ENCODE data around the gene RIPK3. TPM values are rescaled to one million over a fixed set of nuclear protein-coding genes. Genes with fewer than 3 reads are reported as not detected.
A peak's percentile ranks its signal among the peaks of the same experiment; 100 is the strongest.
"Not testable (repeated sequence)": the region's sequence is repeated elsewhere in the genome, so short reads cannot be mapped to it uniquely, and the experiment has no call there.

RIPK3 gene
- total RNA-seq, 1 donor from 2014 or later, result 5.6 TPM

- no peak for DNase-seq
These were observed 4.2 kb upstream of the RIPK3 start for GRCh38 chr14:24343795-24344660.

DNA sequence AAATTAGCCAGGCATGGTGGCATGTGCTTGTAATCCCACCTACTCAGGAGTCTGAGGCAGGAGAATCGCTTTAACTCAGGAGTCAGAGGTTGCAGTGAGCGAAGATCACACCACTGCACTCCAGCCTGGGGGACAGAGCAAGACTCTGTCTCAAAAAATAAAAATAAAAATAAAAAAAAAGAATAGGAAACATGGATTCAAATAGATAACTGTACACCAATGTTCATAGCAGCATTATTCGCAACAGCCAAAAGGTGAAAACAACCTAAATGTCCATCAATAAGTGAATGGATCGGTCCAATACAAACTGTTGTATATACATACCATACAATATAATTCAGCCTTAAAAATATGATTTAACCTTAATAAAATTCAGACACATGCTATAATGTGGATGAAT is 3.1 kb upstream of the RIPK3 start:
- DNase-seq, result no peak

DNA sequence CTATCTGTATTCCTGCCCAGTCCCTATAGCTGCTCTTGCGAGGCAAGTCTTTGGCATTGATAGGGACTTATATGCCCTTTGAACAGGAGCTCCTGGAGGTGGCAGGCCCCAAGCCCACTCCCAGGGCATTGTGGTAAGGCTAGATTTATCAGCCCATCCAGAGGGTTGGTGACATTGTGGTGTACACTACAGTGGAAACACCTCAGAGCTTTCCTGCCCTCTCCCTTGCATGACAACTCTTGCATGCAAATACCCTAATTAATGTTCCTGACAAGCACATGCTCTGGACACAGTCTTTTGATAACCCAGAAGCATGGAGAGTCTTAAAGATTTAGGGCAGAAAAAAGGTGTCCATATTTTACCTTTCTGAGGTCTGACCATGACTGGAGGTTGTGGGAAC is 815 bp upstream of the RIPK3 start:
- no peak for DNase-seq

DNA sequence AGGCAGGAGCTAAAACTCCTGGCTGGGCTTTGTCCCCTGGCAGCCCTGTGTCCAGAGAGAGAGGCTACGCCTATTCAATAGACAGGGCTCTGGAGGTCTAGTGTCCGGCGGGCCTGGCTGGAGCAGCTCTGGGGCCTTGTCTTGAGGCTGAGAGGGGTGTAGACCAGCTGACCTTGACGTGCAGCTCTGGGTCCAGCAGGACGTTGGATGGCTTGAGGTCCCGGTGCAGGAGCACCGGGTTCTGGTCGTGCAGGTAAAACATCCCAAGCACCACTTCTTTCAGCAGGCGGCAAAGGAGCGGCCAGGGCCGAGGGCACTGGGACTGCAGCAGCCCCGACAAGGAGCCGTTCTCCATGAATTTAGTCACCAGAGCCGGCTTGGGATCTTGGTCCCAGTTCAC is 948 bp downstream of the RIPK3 start:
- no peak for DNase-seq

- no peak for DNase-seq
These were observed 2.0 kb downstream of the RIPK3 start for GRCh38 chr14:24337824-24338175.

DNA sequence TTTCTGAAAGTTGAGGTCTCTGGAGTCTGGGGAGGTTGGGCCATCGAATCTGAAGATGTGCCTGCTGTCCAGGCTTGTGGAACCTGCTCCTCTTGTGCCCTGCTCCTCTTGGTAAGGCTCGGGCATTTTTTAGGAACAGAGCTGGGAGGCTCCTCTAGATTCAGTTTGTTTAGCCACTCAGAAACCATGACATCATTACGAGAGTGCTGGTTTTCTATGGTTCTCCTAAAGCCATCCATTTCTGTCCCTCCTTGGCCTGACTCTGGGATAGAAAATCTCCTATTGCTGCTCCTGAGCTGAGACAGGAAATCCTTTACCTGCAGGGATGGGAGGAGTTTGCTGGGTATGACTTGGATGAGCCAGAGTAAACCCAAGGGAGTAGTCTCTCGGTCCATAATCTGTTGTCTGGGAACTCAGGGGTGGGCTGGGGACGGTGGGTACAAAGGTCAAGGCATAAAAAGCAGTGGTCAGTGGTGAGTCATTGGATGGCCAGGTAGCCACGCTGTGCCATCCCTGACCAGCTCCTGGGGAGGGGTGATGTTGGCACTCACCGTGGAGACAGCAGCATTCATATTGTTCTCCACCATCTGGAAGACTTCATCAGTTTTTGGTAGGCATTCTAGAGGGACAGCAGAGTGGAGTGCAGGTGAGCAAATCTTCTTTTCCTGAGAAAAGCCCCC is 2.5 kb downstream of the RIPK3 start:
- DNase-seq, result no peak

DNA sequence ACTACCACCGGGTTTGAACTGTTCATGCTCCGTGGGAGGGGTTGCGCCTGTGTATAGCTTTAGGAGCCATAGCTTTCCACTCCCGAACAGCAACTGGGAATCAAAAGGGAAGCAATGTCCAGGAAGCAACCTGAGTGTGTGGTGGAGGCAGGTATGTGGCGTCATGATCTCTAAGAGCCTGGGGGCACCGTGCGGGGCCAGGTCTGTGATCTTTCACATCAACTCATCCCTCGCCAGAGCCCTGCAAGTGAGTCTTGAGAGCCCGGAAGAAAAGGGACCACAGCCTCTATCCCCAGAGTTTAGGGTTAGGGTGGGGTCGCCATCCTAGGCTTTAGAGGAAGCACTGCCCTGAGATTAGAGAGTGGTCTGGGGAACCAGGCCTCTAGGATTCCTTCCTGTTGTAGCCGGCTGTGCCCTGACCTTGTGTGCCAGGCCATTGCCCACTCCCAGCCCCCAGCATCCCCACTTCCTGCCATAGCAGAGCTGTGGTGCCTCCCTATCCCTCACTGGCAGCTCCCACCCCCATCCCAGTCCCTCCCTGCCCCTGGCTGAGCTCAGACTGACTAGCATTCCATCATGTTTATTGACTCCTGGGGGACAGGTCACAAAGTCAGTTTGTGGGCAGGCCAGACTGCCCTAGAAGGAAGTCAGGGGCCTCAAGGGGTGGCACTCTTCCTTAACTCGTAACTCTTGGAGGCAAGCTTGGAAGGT is 4.2 kb downstream of the RIPK3 start:
- DNase-seq, result no peak

DNA sequence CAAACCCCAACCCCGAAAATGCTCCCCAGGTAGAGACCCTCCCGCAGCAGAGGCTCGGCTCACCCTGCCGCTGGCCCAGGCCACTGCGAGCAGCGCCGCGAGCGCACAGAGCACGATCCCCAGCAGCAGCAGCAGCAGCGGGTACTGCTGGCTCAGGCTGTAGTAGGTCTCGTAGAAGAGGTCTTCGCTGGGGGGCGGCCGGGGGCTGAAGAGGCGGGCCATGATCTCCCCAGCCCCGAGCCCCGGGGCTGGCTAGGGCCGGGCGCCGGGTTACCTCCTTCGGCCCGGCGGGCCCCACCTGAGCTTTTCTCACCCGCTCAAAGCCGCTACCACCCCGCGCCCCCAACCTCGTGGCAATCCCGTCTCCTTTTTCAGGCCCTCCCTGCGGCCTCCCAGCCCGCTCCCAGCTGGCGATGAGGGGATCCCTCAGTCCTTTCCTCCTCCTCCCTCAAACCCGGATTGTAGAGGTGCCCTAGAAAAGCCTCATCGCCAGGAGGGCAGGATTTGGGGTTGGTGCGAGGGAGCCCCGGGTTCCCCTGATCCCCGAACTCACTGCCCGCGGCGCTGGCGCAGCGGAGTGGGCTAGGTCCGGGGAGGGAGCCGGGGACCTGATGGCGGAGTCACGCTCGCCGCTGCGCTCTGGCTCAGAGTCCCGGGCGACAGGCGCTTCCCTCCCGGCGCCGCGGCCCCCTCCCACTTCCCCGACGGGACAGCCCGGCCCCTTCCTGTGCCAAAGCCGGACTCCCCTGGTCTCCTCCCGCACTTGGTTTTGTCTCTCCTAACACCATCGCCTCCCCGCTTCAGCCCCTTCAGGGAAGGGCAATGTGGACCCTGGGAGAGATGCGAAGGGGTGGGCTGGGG is 5.1 kb downstream of the RIPK3 start, which contains the start of gene ADCY4:
Gene ADCY4, minus strand, starts transcription at position 641 of the 861 bp plus-strand sequence. Its CDS starts 419 bp downstream, at position 222.
- DNase-seq, result no peak

GRCh38 chr14:24332268-24332993 is 7.4 kb downstream of the RIPK3 start:
- peak; percentile 73 for DNase-seq

DNA sequence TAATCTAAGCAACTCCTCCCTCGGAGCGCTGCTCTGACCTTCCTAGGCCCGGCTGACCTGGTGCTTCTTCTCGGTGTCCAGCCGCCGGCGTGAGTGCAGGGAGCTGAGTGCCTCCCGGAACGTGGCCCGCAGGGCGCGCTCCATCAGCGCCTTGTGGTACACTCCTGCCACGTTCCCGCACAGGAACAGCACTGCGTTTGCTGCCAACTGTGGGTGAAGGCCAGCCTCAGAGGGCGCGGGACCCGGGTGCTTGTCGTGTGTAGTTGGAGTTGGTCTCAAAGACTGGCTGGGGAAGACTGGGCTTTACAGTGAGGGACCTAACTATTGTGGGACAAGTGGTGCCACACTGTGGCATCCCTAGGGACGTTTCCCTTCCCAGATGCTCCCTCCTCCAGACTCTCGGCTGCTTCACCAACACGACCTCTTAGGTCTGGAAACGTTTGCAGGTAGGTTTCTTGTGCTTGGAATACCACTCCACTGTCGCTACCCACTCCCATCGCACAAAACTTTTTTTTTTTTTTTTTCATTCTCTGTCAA is 8.0 kb downstream of the RIPK3 start:
- DNase-seq, result no peak

GRCh38 chr14:24330973-24331674 is 8.7 kb downstream of the RIPK3 start:
- no peak for DNase-seq

DNA sequence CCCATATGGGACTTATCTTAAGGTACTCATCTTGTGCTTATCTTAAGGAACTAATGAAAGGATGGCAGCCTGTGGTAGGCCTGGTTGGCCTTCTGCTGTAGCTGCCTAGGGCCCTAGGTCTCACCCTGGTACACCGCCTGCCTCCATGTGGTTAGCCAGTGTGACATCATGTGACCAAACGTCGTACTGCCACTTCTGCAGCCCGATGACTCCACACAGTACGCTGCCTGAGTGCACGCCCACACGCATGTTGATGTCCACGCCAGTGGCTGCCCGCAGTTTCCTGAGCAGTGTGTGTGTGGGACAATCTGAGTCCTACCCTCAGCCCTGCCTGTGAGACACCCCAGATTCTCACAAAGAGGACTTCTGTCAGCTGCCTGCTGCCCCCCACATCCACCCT is 10.1 kb downstream of the RIPK3 start:
- no peak for DNase-seq

DNA sequence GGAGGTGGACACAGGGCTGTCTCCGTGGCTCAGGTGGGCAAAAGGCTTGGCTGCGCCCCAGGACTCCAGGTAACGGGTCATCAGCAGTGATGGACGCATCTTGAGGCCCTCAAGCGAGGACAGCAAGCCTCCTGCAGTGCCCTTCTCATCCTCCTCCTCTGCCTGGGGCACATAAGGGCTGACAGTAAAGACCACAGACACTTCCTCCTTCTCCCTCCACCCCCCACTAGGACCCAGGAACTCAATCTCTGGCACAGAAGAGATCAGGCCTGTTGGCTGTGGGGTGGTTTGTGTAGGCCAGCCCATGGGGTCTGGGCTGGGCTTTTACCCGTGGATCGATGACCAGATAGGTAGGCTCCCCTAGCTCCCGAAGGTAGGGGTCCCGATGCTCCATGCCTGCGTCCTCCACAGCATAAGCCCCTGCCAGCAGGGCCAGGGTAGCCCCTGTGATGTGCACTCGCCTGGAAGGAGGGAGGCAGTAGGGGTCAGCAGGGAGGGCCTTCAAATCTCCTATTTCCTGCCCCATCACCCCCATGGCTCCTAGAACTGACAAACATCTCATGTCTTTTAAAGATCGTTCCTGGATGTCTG is 10.6 kb downstream of the RIPK3 start:
- DNase-seq, result no peak

- DNase-seq, result not testable (repeated sequence)
These were observed 11.9 kb downstream of the RIPK3 start for GRCh38 chr14:24327914-24328313.

DNA sequence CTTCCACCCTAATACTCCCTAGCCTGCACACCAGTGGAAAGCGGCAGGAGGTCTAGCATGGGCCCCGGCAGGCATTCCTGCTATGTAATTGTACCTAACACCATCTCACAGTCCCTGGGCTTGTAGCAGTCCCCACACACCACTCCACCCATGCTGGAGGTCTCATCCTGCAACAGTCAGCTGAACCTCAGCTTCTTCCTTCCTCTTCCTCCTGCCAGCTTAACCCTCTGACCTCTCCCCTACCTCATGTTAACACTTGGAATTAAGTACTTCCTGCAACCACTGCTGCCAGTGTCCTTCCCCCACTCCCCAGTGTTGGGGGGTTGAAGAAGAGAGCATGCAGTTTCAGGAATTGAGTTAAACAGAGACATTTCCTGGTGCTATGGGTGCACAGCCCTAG is 12.5 kb downstream of the RIPK3 start:
- no peak for DNase-seq

GRCh38 chr14:24325963-24326362 is 13.8 kb downstream of the RIPK3 start:
- no peak for DNase-seq

GRCh38 chr14:24325041-24325530 is 14.7 kb downstream of the RIPK3 start:
- no peak for DNase-seq

DNA sequence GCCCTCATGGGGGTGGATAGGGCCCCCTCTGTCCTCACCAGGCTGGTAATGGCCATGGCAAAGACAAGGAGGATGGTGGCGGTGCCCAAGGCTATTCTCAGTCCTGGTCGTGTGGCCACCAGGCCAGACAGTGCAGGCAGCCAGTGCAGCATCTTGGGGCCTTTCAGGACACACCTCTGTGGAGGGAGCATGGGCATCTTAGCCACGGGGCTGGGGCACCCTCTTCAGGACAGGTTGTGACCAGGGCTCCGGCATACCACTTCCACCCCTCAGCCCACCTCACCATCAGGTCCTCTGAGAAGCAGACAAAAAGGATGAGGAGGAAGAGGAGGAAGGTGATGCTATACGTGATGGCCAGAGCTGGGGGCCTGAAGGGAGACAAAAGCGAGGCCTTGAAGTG is 15.8 kb downstream of the RIPK3 start:
- DNase-seq, result no peak

DNA sequence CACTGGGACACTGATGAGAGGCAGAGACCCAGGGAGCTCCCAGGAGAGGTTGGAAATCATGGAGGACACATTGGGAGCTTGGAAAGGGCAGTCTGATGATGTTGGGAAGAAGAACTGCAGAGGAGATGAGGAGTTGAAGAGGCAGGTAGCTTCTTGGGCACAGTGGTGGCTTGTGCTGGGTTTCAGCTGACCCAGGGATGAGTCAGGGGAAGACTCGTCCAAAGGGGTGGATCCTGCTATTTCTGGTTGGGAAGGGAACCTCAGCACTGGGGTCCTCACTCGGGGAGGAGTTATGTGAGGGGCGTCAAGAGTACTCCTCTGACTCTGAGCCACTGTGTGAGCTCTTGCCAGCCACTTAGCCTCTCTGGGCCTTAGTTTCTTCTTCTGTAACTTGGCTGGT is 16.4 kb downstream of the RIPK3 start:
- DNase-seq, result no peak

DNA sequence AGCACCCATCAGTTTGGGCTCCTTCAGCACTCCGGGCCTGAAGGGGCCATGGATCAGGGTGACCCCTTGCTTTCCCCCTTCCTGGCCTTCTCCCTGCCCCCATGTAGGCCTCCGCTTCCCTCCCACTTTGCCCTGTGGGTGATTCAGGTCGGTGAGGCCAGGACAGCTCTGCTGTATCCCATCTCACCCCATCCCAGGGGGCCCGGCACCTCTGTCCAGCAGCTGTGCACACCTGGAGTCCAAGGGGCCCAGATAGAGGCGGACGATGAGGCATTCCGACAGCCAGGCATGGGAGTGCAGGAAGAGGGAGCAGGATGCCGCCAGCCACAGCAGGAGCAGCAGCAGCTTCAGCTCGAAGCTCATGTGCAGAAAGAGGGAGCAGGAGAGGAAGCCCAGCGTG is 17.1 kb downstream of the RIPK3 start:
- DNase-seq, result no peak

All from skin of body (tissue), 2 donors.